Urinary bladder (tissue), 4 donors: Measurements from ENCODE around the gene DUSP7. TPM values are rescaled to one million over a fixed set of nuclear protein-coding genes. Genes with fewer than 3 reads are reported as not detected.
"Not testable (repeated sequence)": the region's sequence is repeated elsewhere in the genome, so short reads cannot be mapped to it uniquely, and the experiment has no call there.

Source experiments
- DNase-seq: peaks from one replicate; pipeline ENCODE4 v3.0.0-alpha.2; 2015; ENCODE audit errors: extremely low spot score
- H3K27ac ChIP-seq: one replicate; pipeline ENCODE4 v1.5.1; 2013; ENCODE audit warnings: low read depth, mild to moderate bottlenecking, moderate library complexity
- H3K36me3 ChIP-seq: one replicate; pipeline ENCODE4 v1.6.1; 2013; ENCODE audit warnings: mild to moderate bottlenecking, moderate library complexity; ENCODE audit not compliant: insufficient read depth
- H3K4me1 ChIP-seq: one replicate; pipeline ENCODE4 v1.6.1; 2013; ENCODE audit warnings: mild to moderate bottlenecking, moderate library complexity; ENCODE audit not compliant: insufficient read depth
- H3K4me3 ChIP-seq: one replicate; pipeline ENCODE4 v1.5.1; 2013; ENCODE audit warnings: low read depth, low read length
- WGBS: extraction: QIAGEN DNeasy Blood & Tissue Kit; methylation state at CpG from one replicate; pipeline ENCODE4 v1.1.7; 2013; 5-methylcytosine and 5-hydroxymethylcytosine counted together
- polyA plus RNA-seq: library from polyadenylated mRNA; stranded (reverse); fragments of 200-250 nt; gene quantifications from one replicate; pipeline ENCODE4 v1.2.3, GENCODE V29; 2013
- total RNA-seq: library from RNA; depleted of rRNA; stranded (reverse); fragments of >200 nt; gene quantifications from one replicate; pipeline ENCODE4 v1.2.3, GENCODE V29; 2014
- donor health status: healthy with polysubstance abuse.
- donor health status: healthy.

Gene DUSP7
- total and polyA plus RNA-seq, 2 donors = 8.2 to 14.3 TPM

- no peaks in the 10 kb centered on the region for H3K36me3 ChIP-seq
- DNase-seq = no peak
- H3K4me1 ChIP-seq = no peaks in the 10 kb centered on the region
- no peak overlapping the region for H3K4me3 ChIP-seq
- H3K27ac ChIP-seq = no peak overlapping the region
- 72% methylated on average over 10 of the region's 10 CpGs for WGBS
Observed at GRCh38 chr3:52041118-52041731, 15.1 kb downstream of the DUSP7 start.

- Histone ChIP-seq H3K4me1 (no peaks in the 10 kb centered on the region), H3K27ac (no peak overlapping the region), H3K4me3 (no peak overlapping the region), H3K36me3 (no peaks in the 10 kb centered on the region)
- no peak for DNase-seq
- WGBS = 85% methylated on average over 8 of the region's 8 CpGs
Observed at GRCh38 chr3:52040600-52040999, 15.8 kb downstream of the DUSP7 start.

GRCh38 chr3:52039846-52040245, 16.5 kb downstream of the DUSP7 start:
- DNase-seq = no peak
- WGBS = 74% methylated on average over 17 of the region's 17 CpGs
- no peaks in the 10 kb centered on the region for H3K4me1 ChIP-seq
- no peaks in the 10 kb centered on the region for H3K36me3 ChIP-seq
- no peak overlapping the region for H3K4me3 ChIP-seq
- H3K27ac ChIP-seq = no peak overlapping the region

GRCh38 chr3:52039426-52039825, 16.9 kb downstream of the DUSP7 start:
- Histone ChIP-seq H3K4me3 (no peak overlapping the region), H3K36me3 (no peaks in the 10 kb centered on the region), H3K4me1 (no peaks in the 10 kb centered on the region), H3K27ac (no peak overlapping the region)
- DNase-seq = no peak
- WGBS = 89% methylated on average over 4 of the region's 4 CpGs

GRCh38 chr3:52038227-52038626, 18.1 kb downstream of the DUSP7 start:
- no peak overlapping the region for H3K4me3 ChIP-seq
- H3K4me1 ChIP-seq = no peaks in the 10 kb centered on the region
- H3K36me3 ChIP-seq = no peaks in the 10 kb centered on the region
- no peak overlapping the region for H3K27ac ChIP-seq
- 88% methylated on average over 6 of the region's 6 CpGs for WGBS
- DNase-seq = no peak

GRCh38 chr3:52037291-52037690, 19.1 kb downstream of the DUSP7 start:
- H3K27ac ChIP-seq = no peak overlapping the region
- no peak overlapping the region for H3K4me3 ChIP-seq
- WGBS = 96% methylated on average over 4 of the region's 4 CpGs
- no peak for DNase-seq
- no peaks in the 10 kb centered on the region for H3K36me3 ChIP-seq
- no peaks in the 10 kb centered on the region for H3K4me1 ChIP-seq

GRCh38 chr3:52036829-52037228, 19.5 kb downstream of the DUSP7 start:
- no peak overlapping the region for H3K27ac ChIP-seq
- DNase-seq = no peak
- H3K36me3 ChIP-seq = no peaks in the 10 kb centered on the region
- H3K4me1 ChIP-seq = no peaks in the 10 kb centered on the region
- WGBS = 44% methylated on average over 5 of the region's 5 CpGs
- H3K4me3 ChIP-seq = no peak overlapping the region

- Histone ChIP-seq H3K27ac (no peak overlapping the region), H3K4me3 (no peak overlapping the region), H3K4me1 (no peaks in the 10 kb centered on the region), H3K36me3 (no peaks in the 10 kb centered on the region)
- DNase-seq = no peak
- WGBS = 76% methylated on average over 5 of the region's 5 CpGs
Observed at GRCh38 chr3:52036222-52036694, 20.1 kb downstream of the DUSP7 start.

- H3K36me3 ChIP-seq = no peaks in the 10 kb centered on the region
- WGBS = 87% methylated on average over 3 of the region's 3 CpGs
- no peaks in the 10 kb centered on the region for H3K4me1 ChIP-seq
- no peak overlapping the region for H3K27ac ChIP-seq
- H3K4me3 ChIP-seq = no peak overlapping the region
- no peak for DNase-seq
Observed at GRCh38 chr3:52034651-52035050, 21.7 kb downstream of the DUSP7 start.

- 93% methylated on average over 5 of the region's 5 CpGs for WGBS
- no peak for DNase-seq
- Histone ChIP-seq H3K36me3 (no peaks in the 10 kb centered on the region), H3K4me3 (no peak overlapping the region), H3K27ac (no peak overlapping the region), H3K4me1 (no peaks in the 10 kb centered on the region)
Observed at GRCh38 chr3:52034212-52034611, 22.2 kb downstream of the DUSP7 start.

- H3K27ac ChIP-seq = not testable (repeated sequence)
Observed at GRCh38 chr3:52033748-52034147, 22.6 kb downstream of the DUSP7 start.

GRCh38 chr3:52032702-52033408, 23.5 kb downstream of the DUSP7 start:
- 76% methylated on average over 11 of the region's 11 CpGs for WGBS
- Histone ChIP-seq H3K36me3 (no peaks in the 10 kb centered on the region), H3K27ac (no peak overlapping the region), H3K4me1 (no peaks in the 10 kb centered on the region), H3K4me3 (no peak overlapping the region)
- DNase-seq = no peak

More at GRCh38 chr3:52033748-52034147, 22.6 kb downstream of the DUSP7 start:
- H3K4me3 ChIP-seq, DNase-seq, H3K36me3 ChIP-seq, H3K4me1 ChIP-seq: not testable (repeated sequence)
- WGBS = 96% methylated on average over 6 of the region's 6 CpGs

GRCh38 chr3:52031896-52032295, 24.5 kb downstream of the DUSP7 start:
- H3K4me1 ChIP-seq = no peaks in the 10 kb centered on the region
- no peak for DNase-seq
- 90% methylated on average over 10 of the region's 10 CpGs for WGBS

GRCh38 chr3:52030714-52031310, 25.6 kb downstream of the DUSP7 start:
- Histone ChIP-seq H3K27ac (no peak overlapping the region), H3K36me3 (no peaks in the 10 kb centered on the region), H3K4me3 (no peak overlapping the region), H3K4me1 (no peaks in the 10 kb centered on the region)
- DNase-seq = no peak
- WGBS = 82% methylated on average over 11 of the region's 11 CpGs

More at GRCh38 chr3:52031896-52032295, 24.5 kb downstream of the DUSP7 start:
- Histone ChIP-seq H3K4me3 (no peak overlapping the region), H3K36me3 (no peaks in the 10 kb centered on the region), H3K27ac (no peak overlapping the region)
